ENCODE results near the gene TMEM120A. TPM values are rescaled to one million over a fixed set of nuclear protein-coding genes. Genes with fewer than 3 reads are reported as not detected.

The TMEM120A gene
- total RNA-seq, 6 experiments from 2014 or later, result 20.8 to 104 (median 53.1) TPM

DNA sequence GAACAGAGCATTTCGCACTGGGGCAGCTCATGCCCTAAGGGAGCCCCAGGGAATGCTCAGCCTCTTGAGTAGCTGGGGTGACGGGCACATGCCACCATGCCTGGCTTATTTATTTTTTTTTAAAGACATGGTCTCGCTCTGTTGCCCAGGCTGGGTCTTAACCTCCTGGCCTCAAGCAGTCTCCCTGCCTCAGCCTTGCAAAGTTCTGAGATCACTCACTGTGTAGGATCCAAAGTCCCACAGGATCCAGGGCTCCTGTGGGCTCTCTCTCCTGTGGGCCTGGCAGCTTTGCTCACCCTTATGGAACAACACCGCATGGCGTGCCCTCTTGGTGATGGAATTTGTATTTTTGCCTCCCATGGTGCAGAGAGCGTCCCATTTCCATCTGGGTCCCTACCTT lies 34.0 kb downstream of the TMEM120A start:
- ATAC-seq (no peak), DNase-seq (no peak)
- TF ChIP-seq CTCF (IDR thresholded peaks at IDR 0.05), result no peak
- TF ChIP-seq POLR2A (IDR thresholded peaks at IDR 0.05), result no peak
- H3K4me1 ChIP-seq, result peaks cover 0 to 91% (median 28%) of the 10 kb centered on the region in 4 donors
- intact Hi-C loops (cut with DNase I), result no loop called here
- H3K36me3 ChIP-seq, result peaks cover 0 to 93% (median 37%) of the 10 kb centered on the region in 4 donors
- WGBS (ENCODE audit: insufficient coverage, low coverage, low lambda C conversion rate, missing lambda C conversion rate), result 97% methylated on average over 3 of the region's 6 CpGs
- H3K27ac ChIP-seq, result peak overlapping the region in 1 of 3 donors; percentile 81
- no peak overlapping the region for H3K4me3 ChIP-seq
- H3K9me3 ChIP-seq, result no peaks in the 10 kb centered on the region
- no peaks in the 10 kb centered on the region for H3K27me3 ChIP-seq

- Histone ChIP-seq H3K9me3 (no peaks in the 10 kb centered on the region), H3K36me3 (peaks cover 0 to 94% (median 43%) of the 10 kb centered on the region in 4 donors), H3K27ac (peak overlapping the region; percentile 12 to 81 (median 71)), H3K27me3 (no peaks in the 10 kb centered on the region), H3K4me1 (peaks cover 0 to 91% (median 23%) of the 10 kb centered on the region in 4 donors), H3K4me3 (no peak overlapping the region)
- ATAC-seq, result no peak
- 49% methylated on average over 5 of the region's 9 CpGs for WGBS (ENCODE audit: insufficient coverage, low coverage, low lambda C conversion rate, missing lambda C conversion rate)
- intact Hi-C loops (cut with DNase I), result no loop called here
- TF ChIP-seq CTCF (IDR thresholded peaks at IDR 0.05), result no peak
- no peak for TF ChIP-seq POLR2A (IDR thresholded peaks at IDR 0.05)
- no peak for DNase-seq
Measured at GRCh38 chr7:75958802-75959543, 35.4 kb downstream of the TMEM120A start.

DNA sequence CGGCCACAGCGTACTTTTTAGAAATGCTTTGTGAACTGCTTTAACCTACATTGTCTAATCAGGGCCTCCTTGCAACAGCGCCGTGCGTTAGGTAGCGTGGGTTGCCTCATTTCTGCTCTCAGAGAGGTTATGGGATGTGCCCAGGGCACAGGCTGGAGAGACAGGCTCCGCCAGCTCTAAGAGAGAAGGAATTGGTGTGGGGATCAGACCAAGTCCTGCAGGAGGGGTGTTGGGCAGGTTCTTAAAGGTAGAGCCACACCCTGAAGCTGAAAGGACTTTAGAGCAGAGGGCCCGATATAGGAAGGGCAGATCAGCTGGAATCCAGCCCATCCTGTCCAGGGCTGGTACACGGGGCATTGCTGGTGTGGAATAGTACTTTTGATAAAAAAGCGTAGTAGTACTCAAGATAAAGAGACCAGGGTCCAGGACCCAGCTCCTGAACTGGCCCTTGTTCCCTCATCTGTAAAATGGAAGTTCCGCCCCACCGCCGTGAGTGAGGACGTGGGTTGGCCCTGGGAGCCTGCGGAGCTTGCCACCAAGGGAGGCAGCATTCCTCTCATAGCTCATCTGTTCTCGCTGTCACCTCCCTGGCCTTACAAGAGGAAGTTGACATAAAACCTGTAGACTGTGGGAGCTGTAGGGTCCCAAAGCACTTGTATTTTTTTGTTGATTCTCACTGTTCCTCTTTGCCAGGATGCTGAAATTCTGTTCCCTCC lies 37.2 kb downstream of the TMEM120A start:
- ATAC-seq (peak; percentile 2 to 15 (median 4)), DNase-seq (peak in 2 of 3 donors; percentile 8 to 54)
- no peak overlapping the region for H3K4me3 ChIP-seq
- H3K27me3 ChIP-seq, result no peaks in the 10 kb centered on the region
- TF ChIP-seq CTCF (IDR thresholded peaks at IDR 0.05), result no peak
- no peak for TF ChIP-seq POLR2A (IDR thresholded peaks at IDR 0.05)
- intact Hi-C loops (cut with DNase I), result no loop called here
- peaks cover 0 to 90% (median 40%) of the 10 kb centered on the region in 4 donors for H3K36me3 ChIP-seq
- peaks cover 0 to 80% (median 15%) of the 10 kb centered on the region in 4 donors for H3K4me1 ChIP-seq
- WGBS (ENCODE audit: insufficient coverage, low coverage, low lambda C conversion rate, missing lambda C conversion rate), result 52% methylated on average over 8 of the region's 16 CpGs
- peak overlapping the region in 2 of 3 donors; percentile 71 to 81 for H3K27ac ChIP-seq
- H3K9me3 ChIP-seq, result no peaks in the 10 kb centered on the region

DNA sequence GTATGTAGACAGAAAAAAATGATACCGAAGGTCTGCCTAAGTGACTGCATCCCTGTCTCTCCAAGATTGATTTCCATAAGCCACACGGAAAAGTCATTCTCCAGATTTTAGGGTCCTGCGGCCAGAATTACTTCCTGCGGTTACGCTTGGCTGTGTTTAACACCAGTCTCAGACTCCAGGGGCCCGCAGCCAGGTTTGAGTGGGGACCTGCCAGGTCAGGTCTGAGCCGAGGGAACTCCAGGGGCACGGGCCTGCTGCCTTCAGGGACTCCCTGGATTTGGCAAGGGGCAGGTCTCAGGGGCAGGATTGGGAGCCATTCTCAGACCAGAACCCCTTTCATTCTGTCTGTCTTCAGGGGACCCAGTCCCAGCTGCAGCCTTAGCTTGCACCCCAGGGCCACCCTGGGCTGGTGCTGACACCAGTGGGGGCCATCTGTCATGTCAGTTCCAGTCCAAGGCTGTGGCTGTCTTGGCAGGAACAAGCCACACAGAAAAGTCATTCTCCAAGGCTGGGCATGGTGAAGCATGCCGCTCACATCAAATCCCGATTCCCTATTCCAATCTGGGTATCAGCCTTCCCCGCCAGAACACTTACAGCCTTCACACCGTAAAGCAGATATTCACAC lies 39.0 kb downstream of the TMEM120A start:
- intact Hi-C loops (cut with DNase I), result no loop called here
- ATAC-seq (peak in 1 of 4 donors; percentile 1), DNase-seq (no peak)
- no peak for TF ChIP-seq POLR2A (IDR thresholded peaks at IDR 0.05)
- TF ChIP-seq CTCF (IDR thresholded peaks at IDR 0.05), result no peak
- WGBS (ENCODE audit: insufficient coverage, low coverage, low lambda C conversion rate, missing lambda C conversion rate), result 98% methylated on average over 4 of the region's 12 CpGs
- Histone ChIP-seq H3K4me1 (peaks cover 0 to 73% (median 16%) of the 10 kb centered on the region in 4 donors), H3K27me3 (no peaks in the 10 kb centered on the region), H3K36me3 (peaks cover 0 to 72% (median 33%) of the 10 kb centered on the region in 4 donors), H3K4me3 (no peak overlapping the region), H3K9me3 (no peaks in the 10 kb centered on the region), H3K27ac (peak overlapping the region; percentile 62 to 81 (median 71))
